ENCODE results near the gene PTPN22.

Gene PTPN22

GRCh38 chr1:113849072-113849471 lies 22.4 kb downstream of the PTPN22 start:
- no peak for TF ChIP-seq L3MBTL2 (conservative IDR thresholded peaks at IDR 0.05)
- TF ChIP-seq FOXM1 (IDR thresholded peaks at IDR 0.05; ENCODE audit: borderline replicate concordance), result no peak
- no peak for TF ChIP-seq ZNF384 (IDR thresholded peaks at IDR 0.05)
- TF ChIP-seq TARDBP (IDR thresholded peaks at IDR 0.05), result no peak
- TF ChIP-seq HDGF (IDR thresholded peaks at IDR 0.05; ENCODE audit: borderline replicate concordance), result no peak
- TF ChIP-seq SP1 (IDR thresholded peaks at IDR 0.05), result no peak
- no peak for TF ChIP-seq BHLHE40 (IDR thresholded peaks at IDR 0.05; ENCODE audit: borderline replicate concordance)
- no peak for TF ChIP-seq ARNT (IDR thresholded peaks at IDR 0.05)
- no peak for TF ChIP-seq NFRKB (IDR thresholded peaks at IDR 0.05)
- TF ChIP-seq FOXA1 (IDR thresholded peaks at IDR 0.05), result no peak
- TF ChIP-seq CTBP1 (IDR thresholded peaks at IDR 0.05; ENCODE audit: borderline replicate concordance), result no peak
- no peak for TF ChIP-seq LEF1 (IDR thresholded peaks at IDR 0.05; ENCODE audit: borderline replicate concordance)
- TF ChIP-seq SUZ12 (IDR thresholded peaks at IDR 0.05), result no peak
- no peak for TF ChIP-seq FOXK2 (IDR thresholded peaks at IDR 0.05)
- TF ChIP-seq ELF4 (IDR thresholded peaks at IDR 0.05), result no peak
- no peak for TF ChIP-seq PKNOX1 (IDR thresholded peaks at IDR 0.05)
- ChIA-PET CTCF (no interaction called here), POLR2A (no interaction called here)
- DNase-seq (ENCODE audit: extremely low spot score), result no peak

DNA sequence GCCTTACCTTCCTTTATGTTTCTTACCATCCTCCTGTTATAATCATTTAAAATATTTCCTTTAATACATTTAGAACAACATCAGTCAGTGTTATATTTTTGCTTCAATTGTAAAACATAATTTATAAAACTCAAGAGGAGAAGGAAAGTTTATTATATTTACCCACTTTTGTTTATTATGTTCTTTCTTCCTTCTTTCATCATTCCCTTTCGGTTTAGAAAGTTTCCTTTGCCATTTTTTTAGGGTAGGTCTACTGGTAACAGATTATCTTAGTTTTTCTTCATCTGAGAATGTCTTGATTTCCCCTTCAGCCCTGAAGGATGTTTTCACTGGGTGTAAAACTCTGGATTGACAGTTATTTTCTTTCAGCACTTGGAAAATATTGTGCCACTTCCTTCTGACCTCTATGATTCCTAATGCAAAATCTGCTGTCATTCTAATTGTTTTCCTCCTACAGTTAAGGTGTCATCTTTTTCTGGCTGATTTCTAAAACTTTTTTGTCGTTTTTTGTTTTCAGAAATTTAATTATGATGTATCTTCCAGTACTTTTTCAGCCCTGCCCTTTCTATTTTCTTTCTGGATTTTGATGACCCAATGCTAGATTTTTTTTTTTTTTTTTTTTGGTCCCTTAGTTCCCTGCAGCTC lies 25.0 kb downstream of the PTPN22 start:
- TF ChIP-seq ZNF384 (IDR thresholded peaks at IDR 0.05) (peak; percentile 25; the same call in 1 of the 2 replicates), FOXA1 (IDR thresholded peaks at IDR 0.05) (no peak)
- ChIA-PET POLR2A (no interaction called here), CTCF (no interaction called here)
- DNase-seq (ENCODE audit: extremely low spot score), result no peak

GRCh38 chr1:113836534-113836933 lies 35.0 kb downstream of the PTPN22 start:
- no peak for DNase-seq (ENCODE audit: extremely low spot score)
- TF ChIP-seq TARDBP (IDR thresholded peaks at IDR 0.05) (no peak), FOXA1 (IDR thresholded peaks at IDR 0.05) (no peak), LEF1 (IDR thresholded peaks at IDR 0.05; ENCODE audit: borderline replicate concordance) (no peak), CTBP1 (IDR thresholded peaks at IDR 0.05; ENCODE audit: borderline replicate concordance) (no peak), HDGF (IDR thresholded peaks at IDR 0.05; ENCODE audit: borderline replicate concordance) (no peak), PKNOX1 (IDR thresholded peaks at IDR 0.05) (no peak)
- POLR2A ChIA-PET, result interaction anchor here (1.6 to 1.7 kb wide), 3 partner anchors 68 to 92 kb away, joined by 5 to 6 read pairs (median 5); partner anchors contain the start of genes AP4B1, HIPK1 and PHTF1
- CTCF ChIA-PET, result interaction anchor here (1.7 kb wide), 1 partner anchor 446 kb away, joined by 5 read pairs; no protein-coding TSS in a partner anchor

DNA sequence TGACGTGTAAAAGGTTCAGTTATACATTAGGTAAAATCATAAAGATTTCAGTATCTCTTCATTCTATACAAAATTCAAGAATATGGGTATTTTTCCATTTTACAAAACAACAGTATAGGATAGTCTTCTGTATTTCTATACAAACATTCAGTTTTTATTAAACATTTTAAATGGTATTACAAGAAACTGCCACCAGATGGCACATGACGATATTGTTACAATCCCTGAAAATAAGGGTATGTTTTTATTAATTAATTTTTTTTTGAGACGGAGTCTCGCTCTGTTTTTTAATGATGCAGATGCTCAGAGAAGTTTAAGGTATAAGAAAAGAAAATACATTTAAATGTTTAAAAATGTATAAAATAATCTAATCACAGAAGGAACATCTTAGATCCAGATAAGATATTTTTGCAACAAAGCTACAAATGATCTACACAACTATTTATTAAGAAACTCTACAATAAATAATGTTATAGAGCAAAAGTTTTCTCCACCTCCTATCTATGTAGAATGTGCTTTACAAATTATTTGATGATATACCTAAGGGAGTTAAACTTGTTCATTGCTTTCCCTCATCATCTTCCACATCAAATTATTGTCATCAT lies 35.7 kb downstream of the PTPN22 start:
- TF ChIP-seq HDGF (IDR thresholded peaks at IDR 0.05; ENCODE audit: borderline replicate concordance), result no peak
- no peak for TF ChIP-seq CTBP1 (IDR thresholded peaks at IDR 0.05; ENCODE audit: borderline replicate concordance)
- peak; percentile 69 for TF ChIP-seq ZNF384 (IDR thresholded peaks at IDR 0.05)
- DNase-seq (ENCODE audit: extremely low spot score), result peak; percentile 33
- ChIA-PET POLR2A (interaction anchor here (1.6 to 1.7 kb wide), 3 partner anchors 69 to 93 kb away, joined by 5 to 6 read pairs (median 5); partner anchors contain the start of genes AP4B1, HIPK1 and PHTF1), CTCF (interaction anchor here (0.6 to 1.7 kb wide), 3 partner anchors 23 to 447 kb away, joined by 3 to 5 read pairs (median 3); partner anchors contain the start of gene RSBN1)

DNA sequence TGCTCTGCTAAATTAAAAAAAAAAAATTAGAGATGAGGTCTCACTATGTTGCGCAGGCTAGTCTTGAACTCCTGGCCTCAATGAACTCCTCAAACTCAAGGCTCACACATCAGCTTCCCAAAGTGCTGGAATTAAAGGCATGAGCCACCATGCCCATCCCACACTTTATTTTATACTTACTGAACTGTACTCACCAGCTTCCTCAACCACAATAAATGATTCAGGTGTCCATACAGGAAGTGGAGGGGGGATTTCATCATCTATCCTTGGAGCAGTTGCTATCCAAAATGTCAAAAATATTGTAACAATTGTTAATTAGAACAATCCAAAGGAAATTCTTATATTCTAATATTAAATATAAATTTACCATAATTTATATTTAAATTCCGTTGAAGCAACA lies 36.8 kb downstream of the PTPN22 start:
- ChIA-PET CTCF (interaction anchor here (1.7 kb wide), 1 partner anchor 448 kb away, joined by 5 read pairs; no protein-coding TSS in a partner anchor), POLR2A (interaction anchor here (1.7 kb wide), 2 partner anchors 70 to 94 kb away, joined by 5 to 6 read pairs; partner anchors contain the start of genes AP4B1 and HIPK1)
- no peak for TF ChIP-seq FOXM1 (IDR thresholded peaks at IDR 0.05; ENCODE audit: borderline replicate concordance)
- no peak for TF ChIP-seq SUZ12 (IDR thresholded peaks at IDR 0.05)
- no peak for TF ChIP-seq NFRKB (IDR thresholded peaks at IDR 0.05)
- TF ChIP-seq BHLHE40 (IDR thresholded peaks at IDR 0.05; ENCODE audit: borderline replicate concordance), result no peak
- no peak for DNase-seq (ENCODE audit: extremely low spot score)

DNA sequence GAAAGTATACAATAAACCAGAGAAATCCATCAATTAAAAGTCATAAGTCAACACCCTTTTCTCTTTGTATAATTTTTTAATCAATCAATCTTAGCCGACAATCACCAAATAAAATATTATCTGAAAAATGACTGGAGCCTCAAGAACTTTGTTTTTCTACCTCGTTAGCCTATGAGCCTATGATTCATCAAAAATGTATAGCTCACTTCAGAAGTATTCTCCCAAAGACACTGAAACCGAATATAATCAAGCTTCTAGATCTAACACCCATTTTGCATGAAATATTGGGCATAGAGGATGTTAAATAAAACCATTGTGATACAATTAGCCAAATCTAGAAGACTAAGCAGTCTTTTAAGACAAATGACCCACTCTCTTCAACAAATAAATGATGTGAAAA lies 41.5 kb downstream of the PTPN22 start:
- CTCF ChIA-PET, result interaction anchor here (0.7 kb wide), 1 partner anchor 1353 kb away, joined by 4 read pairs; no protein-coding TSS in a partner anchor
- POLR2A ChIA-PET, result no interaction called here
- DNase-seq (ENCODE audit: extremely low spot score), result no peak
- TF ChIP-seq SP1 (IDR thresholded peaks at IDR 0.05) (no peak), PKNOX1 (IDR thresholded peaks at IDR 0.05) (peak; percentile 30; the same call in 1 of the 2 replicates)

DNA sequence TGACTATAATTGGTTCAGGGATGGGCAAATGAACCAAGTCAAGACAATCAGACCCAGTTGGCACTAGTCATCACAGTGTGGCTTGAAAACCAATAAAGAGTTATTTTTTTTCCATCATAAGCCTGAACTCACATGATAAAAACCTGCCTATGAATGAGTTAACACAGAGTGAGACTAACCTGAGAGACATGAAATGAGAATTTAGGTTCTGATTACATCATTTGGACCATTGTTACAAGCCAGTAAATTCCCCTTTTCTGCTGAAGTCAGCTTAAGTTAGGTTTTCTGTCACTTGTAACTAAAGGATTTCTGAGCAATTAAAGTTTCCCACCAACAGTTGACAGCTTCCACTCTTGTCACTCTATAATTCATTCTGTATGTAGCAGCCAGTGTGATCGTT lies 49.6 kb downstream of the PTPN22 start:
- no peak for TF ChIP-seq L3MBTL2 (conservative IDR thresholded peaks at IDR 0.05)
- no peak for TF ChIP-seq ELF4 (IDR thresholded peaks at IDR 0.05)
- TF ChIP-seq FOXM1 (IDR thresholded peaks at IDR 0.05; ENCODE audit: borderline replicate concordance), result no peak
- TF ChIP-seq TARDBP (IDR thresholded peaks at IDR 0.05), result no peak
- TF ChIP-seq CTBP1 (IDR thresholded peaks at IDR 0.05; ENCODE audit: borderline replicate concordance), result no peak
- TF ChIP-seq ARNT (IDR thresholded peaks at IDR 0.05), result no peak
- no peak for TF ChIP-seq FOXK2 (IDR thresholded peaks at IDR 0.05)
- TF ChIP-seq SUZ12 (IDR thresholded peaks at IDR 0.05), result no peak
- TF ChIP-seq BHLHE40 (IDR thresholded peaks at IDR 0.05; ENCODE audit: borderline replicate concordance), result no peak
- CTCF ChIA-PET, result no interaction called here
- POLR2A ChIA-PET, result interaction anchor here (2.7 kb wide), 1 partner anchor 9 kb away, joined by 11 read pairs; the partner anchor contains the start of gene RSBN1
- DNase-seq (ENCODE audit: extremely low spot score), result no peak
